SK-N-MC (cell line): ENCODE measurements around the gene AKT3.

ENCODE experiments used
- EZH2 ChIP-seq: fragments of 200-600 bp; sonication (generic); IDR thresholded peaks from one replicate; pipeline ENCODE4 v1.6.1; 2017; ENCODE audit warnings: antibody characterized with exemption
- POLR2AphosphoS5 ChIP-seq: IDR thresholded peaks from 2 replicates; pipeline ENCODE4 v1.6.1; 2012; ENCODE audit warnings: mild to moderate bottlenecking, low read depth, low read length, borderline replicate concordance

DNA sequence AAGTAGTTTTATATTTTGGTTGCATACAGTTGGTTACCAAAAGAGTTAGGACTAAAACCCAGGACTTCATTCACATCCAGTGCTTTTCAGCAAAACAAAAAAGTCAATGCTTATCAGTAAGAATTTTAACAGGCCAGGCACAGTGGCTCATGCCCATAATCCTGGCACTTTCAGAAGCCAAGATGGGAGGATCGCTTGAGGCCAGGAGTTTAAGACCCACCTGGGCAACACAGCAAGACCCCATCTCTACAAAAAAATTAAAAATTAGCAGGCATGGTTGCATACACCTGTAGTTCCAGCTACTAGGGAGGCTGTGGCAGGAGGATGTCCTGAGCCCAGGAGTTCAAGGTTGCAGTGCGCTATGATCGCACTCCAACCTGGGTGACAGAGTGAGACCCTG lies 47.3 kb downstream of the AKT3 start:
- TF ChIP-seq POLR2AphosphoS5 (no peak), EZH2 (no peak)
